IMR-90 (cell line): ENCODE results near the gene TPST1.

ENCODE experiments used
- MAZ ChIP-seq: IDR thresholded peaks from 2 replicates; pipeline ENCODE4 v1.6.1; 2012; ENCODE audit warnings: low read depth, mild to moderate bottlenecking, low read length, improper control_type of control experiment, moderate library complexity, borderline replicate concordance
- NFE2L2 ChIP-seq: fragments of 150-350 bp; IDR thresholded peaks from 2 replicates; pipeline ENCODE4 v1.6.1; 2016; ENCODE audit warnings: low read depth, mild to moderate bottlenecking, low read length
- TF ChIP-seq, protein P1 (sequence below): conservative IDR thresholded peaks from 2 replicates; pipeline ENCODE4 v1.5.1; 2012; ENCODE audit warnings: mild to moderate bottlenecking, low read depth, low read length, improper control_type of control experiment

DNA sequence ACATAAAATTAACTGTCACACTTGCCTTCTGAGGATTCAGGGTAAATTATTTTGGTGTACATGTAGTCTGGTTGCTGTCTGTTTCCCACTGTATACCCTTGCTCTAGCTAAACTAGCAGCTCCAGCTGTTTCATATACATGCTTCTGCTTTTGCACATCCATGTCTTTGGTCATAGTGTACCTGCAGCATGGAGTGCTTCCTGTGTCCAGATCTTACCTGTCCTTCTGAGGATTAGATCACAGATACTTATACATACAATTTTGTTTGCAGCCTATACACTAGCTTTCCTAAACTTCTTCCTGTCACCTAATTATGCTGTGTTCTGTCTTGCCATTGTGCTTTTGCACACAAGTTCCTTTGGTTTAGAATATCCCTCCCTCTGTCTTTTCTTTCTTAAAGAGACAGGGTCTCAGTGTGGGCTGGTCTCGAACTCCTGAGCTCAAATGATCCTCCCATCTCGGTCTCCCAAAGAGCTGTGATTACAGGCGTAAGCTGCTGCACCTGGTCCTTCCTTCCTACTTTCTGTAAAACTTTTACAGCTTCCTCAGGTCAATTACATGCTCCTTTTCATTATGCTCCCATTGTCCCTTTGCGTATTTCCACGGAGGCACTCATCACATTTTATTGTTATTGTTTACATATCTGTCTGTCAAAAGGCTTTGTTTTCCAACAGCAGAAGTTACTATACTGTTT is 33.8 kb downstream of the TPST1 start:
- TF ChIP-seq, protein P1, sequence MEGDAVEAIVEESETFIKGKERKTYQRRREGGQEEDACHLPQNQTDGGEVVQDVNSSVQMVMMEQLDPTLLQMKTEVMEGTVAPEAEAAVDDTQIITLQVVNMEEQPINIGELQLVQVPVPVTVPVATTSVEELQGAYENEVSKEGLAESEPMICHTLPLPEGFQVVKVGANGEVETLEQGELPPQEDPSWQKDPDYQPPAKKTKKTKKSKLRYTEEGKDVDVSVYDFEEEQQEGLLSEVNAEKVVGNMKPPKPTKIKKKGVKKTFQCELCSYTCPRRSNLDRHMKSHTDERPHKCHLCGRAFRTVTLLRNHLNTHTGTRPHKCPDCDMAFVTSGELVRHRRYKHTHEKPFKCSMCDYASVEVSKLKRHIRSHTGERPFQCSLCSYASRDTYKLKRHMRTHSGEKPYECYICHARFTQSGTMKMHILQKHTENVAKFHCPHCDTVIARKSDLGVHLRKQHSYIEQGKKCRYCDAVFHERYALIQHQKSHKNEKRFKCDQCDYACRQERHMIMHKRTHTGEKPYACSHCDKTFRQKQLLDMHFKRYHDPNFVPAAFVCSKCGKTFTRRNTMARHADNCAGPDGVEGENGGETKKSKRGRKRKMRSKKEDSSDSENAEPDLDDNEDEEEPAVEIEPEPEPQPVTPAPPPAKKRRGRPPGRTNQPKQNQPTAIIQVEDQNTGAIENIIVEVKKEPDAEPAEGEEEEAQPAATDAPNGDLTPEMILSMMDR: no peak
- TF ChIP-seq MAZ (no peak), NFE2L2 (no peak)
